Tongue (tissue), 2 donors: Measurements from ENCODE around the gene ZMYM2. TPM values are rescaled to one million over a fixed set of nuclear protein-coding genes. Genes with fewer than 3 reads are reported as not detected.

Experiments used
- DNase-seq: peaks from one replicate; pipeline ENCODE4 v3.0.0-alpha.2; 2015
- total RNA-seq: library from RNA; depleted of rRNA; stranded (reverse); fragments of >200 nt; gene quantifications from one replicate; pipeline ENCODE4 v1.2.3, GENCODE V29; 2014

Gene ZMYM2
- total RNA-seq, 1 donor from 2014 or later = 120 TPM

GRCh38 chr13:20045950-20046548, 87.5 kb downstream of the ZMYM2 start:
- no peak for DNase-seq

- DNase-seq = no peak
Measured at GRCh38 chr13:20049558-20050473, 91.3 kb downstream of the ZMYM2 start.

- no peak for DNase-seq
Measured at GRCh38 chr13:20051366-20051765, 92.8 kb downstream of the ZMYM2 start.

- no peak for DNase-seq
Measured at GRCh38 chr13:20053016-20053415, 94.5 kb downstream of the ZMYM2 start.

- DNase-seq = peak; percentile 41
Measured at GRCh38 chr13:20053891-20054290, 95.4 kb downstream of the ZMYM2 start.

GRCh38 chr13:20054586-20054985, 96.1 kb downstream of the ZMYM2 start:
- DNase-seq = no peak

GRCh38 chr13:20057214-20057613, 98.7 kb downstream of the ZMYM2 start:
- DNase-seq = no peak

- no peak for DNase-seq
Measured at GRCh38 chr13:20057963-20058362, 99.4 kb downstream of the ZMYM2 start.

GRCh38 chr13:20058476-20058875, 99.9 kb downstream of the ZMYM2 start:
- DNase-seq = no peak

- DNase-seq = no peak
Measured at GRCh38 chr13:20064128-20064527, 105.6 kb downstream of the ZMYM2 start.

- no peak for DNase-seq
Measured at GRCh38 chr13:20065516-20065915, 107.0 kb downstream of the ZMYM2 start.

- DNase-seq = no peak
Measured at GRCh38 chr13:20069956-20070355, 111.4 kb downstream of the ZMYM2 start.

GRCh38 chr13:20073775-20074174, 115.2 kb downstream of the ZMYM2 start:
- no peak for DNase-seq

GRCh38 chr13:20074966-20075365, 116.4 kb downstream of the ZMYM2 start:
- DNase-seq = no peak

GRCh38 chr13:20077086-20077485, 118.6 kb downstream of the ZMYM2 start:
- DNase-seq = no peak

- DNase-seq = no peak
Measured at GRCh38 chr13:20080377-20081164, 122.0 kb downstream of the ZMYM2 start.

- DNase-seq = no peak
Measured at GRCh38 chr13:20090349-20090748, 131.8 kb downstream of the ZMYM2 start.

- no peak for DNase-seq
Measured at GRCh38 chr13:20093951-20094350, 135.4 kb downstream of the ZMYM2 start.

- no peak for DNase-seq
Measured at GRCh38 chr13:20099319-20099718, 140.8 kb downstream of the ZMYM2 start.

- no peak for DNase-seq
Measured at GRCh38 chr13:20101467-20102316, 143.2 kb downstream of the ZMYM2 start.

- DNase-seq = no peak
Measured at GRCh38 chr13:20102525-20103180, 144.1 kb downstream of the ZMYM2 start.
